HL-60 (cell line): ENCODE data around the gene PARP16.

Source experiments
- CTCF ChIP-seq: IDR thresholded peaks from one replicate; pipeline ENCODE4 v1.5.1; 2011; ENCODE audit warnings: low read length, control low read depth, inconsistent platforms; ENCODE audit not compliant: insufficient read depth
- GABPA ChIP-seq: IDR thresholded peaks from 2 replicates; pipeline ENCODE4 v1.6.1; 2012; ENCODE audit warnings: low read depth
- POLR2AphosphoS5 ChIP-seq: IDR thresholded peaks from 2 replicates; pipeline ENCODE4 v1.6.1; 2012; ENCODE audit warnings: low read depth
- REST ChIP-seq: IDR thresholded peaks from 2 replicates; pipeline ENCODE4 v1.6.1; 2012; ENCODE audit warnings: low read depth; ENCODE audit not compliant: insufficient replicate concordance
- SPI1 ChIP-seq: IDR thresholded peaks from 2 replicates; pipeline ENCODE4 v1.6.1; 2012; ENCODE audit warnings: low read depth, mild to moderate bottlenecking, borderline replicate concordance

- TF ChIP-seq REST (no peak), POLR2AphosphoS5 (no peak), CTCF (no peak), SPI1 (no peak), GABPA (no peak)
Observed at GRCh38 chr15:65329288-65329983, 42.8 kb upstream of the PARP16 start.
